ENCODE results near the gene UNC5C.
A peak's percentile ranks its signal among the peaks of the same experiment; 100 is the strongest.

The UNC5C gene

DNA sequence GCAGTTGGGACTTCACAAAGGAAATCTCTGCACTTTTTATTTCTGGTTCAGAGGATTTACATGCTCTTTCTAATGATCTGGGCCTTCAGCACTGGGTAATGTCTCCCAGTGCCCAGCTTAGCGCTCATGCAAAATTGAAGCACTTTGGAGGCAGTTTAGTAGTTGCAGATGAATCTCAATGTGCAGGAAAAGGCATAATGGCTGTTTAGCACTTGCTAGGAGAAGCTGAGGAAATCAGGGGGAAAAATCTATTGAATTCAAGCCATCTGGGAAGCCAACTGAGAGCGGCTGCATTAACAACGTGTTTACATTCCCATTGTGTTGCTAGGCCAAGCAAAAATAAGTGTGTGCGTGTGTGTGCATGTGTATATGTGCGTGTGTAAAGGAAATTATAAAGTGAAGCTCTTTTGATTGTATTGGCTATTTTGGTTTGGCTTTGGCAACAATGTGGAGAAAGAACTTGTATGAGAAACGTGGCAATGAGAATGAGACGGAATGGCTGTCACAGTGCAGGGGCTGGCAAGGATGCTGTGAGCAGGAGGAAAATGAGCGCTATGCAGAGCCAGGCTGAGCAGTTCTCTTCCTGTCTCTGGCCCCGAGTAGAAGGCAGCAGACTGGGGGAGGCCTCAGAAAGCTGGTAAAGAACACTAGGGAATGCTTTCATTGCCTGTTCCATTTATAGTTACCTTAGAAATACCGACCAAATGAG, 231.5 kb downstream of the UNC5C start:
- DNase-seq: no peak
- in situ Hi-C loops (cut with HindIII; ENCODE audit: low pct_ligation_motif_present, low pct_unique_long_range_greater_than_20kb, low sequenced_read_pairs): no loop called here

- in situ Hi-C loops (cut with HindIII; ENCODE audit: low pct_ligation_motif_present, low pct_unique_long_range_greater_than_20kb, low sequenced_read_pairs): no loop called here
- no peak for DNase-seq
These were observed 234.2 kb downstream of the UNC5C start for GRCh38 chr4:95314573-95314972.

DNA sequence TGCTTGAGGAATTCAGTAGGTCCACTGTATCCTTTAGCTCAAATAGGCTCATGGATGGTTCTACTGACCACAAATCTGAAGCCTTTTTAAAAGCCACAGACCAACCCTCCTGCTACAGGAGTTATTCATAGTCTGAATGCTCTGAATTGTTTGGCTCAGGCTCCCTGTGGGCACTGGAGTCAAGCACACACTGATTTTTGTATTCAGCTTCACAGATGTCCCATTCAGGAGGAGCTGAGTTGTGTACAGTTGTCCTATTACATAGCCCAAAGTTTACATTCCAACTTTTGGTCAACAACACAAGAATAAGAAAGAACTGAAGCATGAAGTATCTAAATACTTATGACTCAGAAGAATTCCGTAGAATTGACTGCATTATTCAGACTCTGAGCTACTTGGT, 243.9 kb downstream of the UNC5C start:
- DNase-seq: peak; percentile 20
- in situ Hi-C loops (cut with HindIII; ENCODE audit: low pct_ligation_motif_present, low pct_unique_long_range_greater_than_20kb, low sequenced_read_pairs): no loop called here

DNA sequence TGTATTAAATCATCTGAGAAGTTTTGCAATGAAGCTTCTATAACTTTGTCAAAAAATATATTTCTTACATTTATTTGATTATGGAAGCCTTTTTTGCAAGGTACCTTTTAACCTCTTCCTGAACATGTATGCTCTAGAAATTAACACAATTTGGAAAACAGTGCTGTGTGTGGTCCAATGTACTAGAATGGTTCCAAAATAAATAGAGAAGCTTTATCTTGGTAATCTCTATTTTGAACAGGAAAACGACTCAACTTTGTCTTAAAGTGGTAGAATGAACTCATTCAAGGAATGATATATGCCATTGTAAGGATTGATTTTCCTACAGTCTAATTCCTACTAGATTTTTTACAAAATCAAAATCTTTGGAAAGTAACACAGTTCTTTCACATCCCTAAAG, 248.5 kb downstream of the UNC5C start:
- no peak for DNase-seq
- in situ Hi-C loops (cut with HindIII; ENCODE audit: low pct_ligation_motif_present, low pct_unique_long_range_greater_than_20kb, low sequenced_read_pairs): no loop called here

DNA sequence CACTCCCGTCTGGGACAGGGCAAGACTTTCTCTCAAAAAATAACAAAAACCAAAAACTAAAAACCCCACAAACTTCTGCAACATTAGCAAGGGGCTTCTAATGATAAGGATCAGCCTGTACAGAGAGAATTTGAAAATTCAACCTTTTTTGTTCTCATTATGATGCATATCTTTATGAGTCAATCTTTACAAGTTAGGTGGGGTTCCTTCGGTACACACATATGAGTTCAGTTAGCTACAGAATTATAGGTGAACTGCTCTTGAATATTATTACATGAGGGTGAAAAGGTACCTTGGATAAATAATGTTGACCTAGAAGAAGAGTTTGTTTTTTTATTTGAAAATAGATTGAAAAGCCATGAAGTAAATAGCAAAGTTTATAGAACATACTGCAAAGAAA, 252.7 kb downstream of the UNC5C start:
- no peak for DNase-seq
- in situ Hi-C loops (cut with HindIII; ENCODE audit: low pct_ligation_motif_present, low pct_unique_long_range_greater_than_20kb, low sequenced_read_pairs): no loop called here

DNA sequence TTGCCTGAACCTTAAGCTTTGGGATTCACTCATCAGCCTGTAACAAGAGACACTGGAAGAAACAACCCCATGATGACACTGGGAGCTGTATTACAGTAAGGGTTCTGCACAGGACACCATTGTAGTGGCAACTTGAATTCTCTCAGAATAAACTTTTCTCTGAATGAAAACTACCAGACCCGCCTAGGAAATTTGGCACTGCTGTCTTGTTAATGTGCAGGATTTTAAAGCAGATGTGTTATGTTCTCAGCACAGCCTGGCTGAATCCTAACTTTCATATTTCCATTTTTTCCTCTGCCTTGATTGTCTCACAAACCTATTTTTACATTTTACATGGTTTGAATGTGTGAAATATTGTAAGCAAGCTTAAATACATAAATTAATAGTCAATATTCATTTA, 253.6 kb downstream of the UNC5C start:
- in situ Hi-C loops (cut with HindIII; ENCODE audit: low pct_ligation_motif_present, low pct_unique_long_range_greater_than_20kb, low sequenced_read_pairs): no loop called here

GRCh38 chr4:95294321-95294720, 254.5 kb downstream of the UNC5C start:
- DNase-seq: no peak
- in situ Hi-C loops (cut with HindIII; ENCODE audit: low pct_ligation_motif_present, low pct_unique_long_range_greater_than_20kb, low sequenced_read_pairs): no loop called here

More for the DNA sequence above, 253.6 kb downstream of the UNC5C start:
- no peak for DNase-seq

- in situ Hi-C loops (cut with HindIII; ENCODE audit: low pct_ligation_motif_present, low pct_unique_long_range_greater_than_20kb, low sequenced_read_pairs): no loop called here
These were observed 255.8 kb downstream of the UNC5C start for GRCh38 chr4:95293014-95293413.

DNA sequence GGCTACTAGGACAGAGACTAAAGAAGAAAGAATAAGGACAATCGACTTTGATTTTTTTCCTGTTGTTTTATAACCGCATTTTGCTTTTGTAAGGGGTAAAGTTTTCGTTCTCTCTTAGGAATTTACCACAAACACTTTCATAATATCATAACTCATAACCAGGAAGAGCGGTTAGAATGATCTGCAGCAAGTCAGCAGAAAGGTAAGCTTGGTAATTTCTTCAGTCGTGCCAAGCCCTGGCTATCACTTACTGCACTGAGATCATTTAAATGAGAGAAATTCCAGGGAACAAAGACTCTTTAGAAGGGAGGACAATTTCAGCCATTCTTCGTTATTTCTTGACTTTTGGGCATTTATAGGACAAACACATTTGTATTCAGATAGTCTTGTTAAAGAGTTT, 258.1 kb downstream of the UNC5C start:
- in situ Hi-C loops (cut with HindIII; ENCODE audit: low pct_ligation_motif_present, low pct_unique_long_range_greater_than_20kb, low sequenced_read_pairs): no loop called here
- no peak for DNase-seq

More at GRCh38 chr4:95293014-95293413, 255.8 kb downstream of the UNC5C start:
- no peak for DNase-seq

GRCh38 chr4:95289028-95289634, 259.6 kb downstream of the UNC5C start:
- in situ Hi-C loops (cut with HindIII; ENCODE audit: low pct_ligation_motif_present, low pct_unique_long_range_greater_than_20kb, low sequenced_read_pairs): no loop called here
- no peak for DNase-seq

DNA sequence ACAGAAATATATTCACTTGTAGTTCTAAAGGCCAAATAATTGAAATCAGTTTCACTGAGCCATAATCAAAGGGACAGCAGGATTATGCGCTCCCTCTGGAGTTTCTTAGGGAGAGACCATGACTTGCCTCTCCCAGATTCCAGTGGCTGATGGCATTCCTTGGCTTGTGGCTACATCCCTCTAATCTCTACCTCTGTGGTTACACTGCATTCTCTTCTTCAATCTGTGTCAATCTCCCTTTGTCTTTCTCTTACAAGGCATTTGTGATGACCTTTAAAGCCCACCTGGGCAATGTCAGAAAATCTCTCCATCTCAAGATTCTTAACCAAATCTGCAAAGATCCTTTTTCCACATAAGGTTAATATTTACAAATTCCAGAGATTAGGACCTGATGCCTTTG, 260.2 kb downstream of the UNC5C start:
- in situ Hi-C loops (cut with HindIII; ENCODE audit: low pct_ligation_motif_present, low pct_unique_long_range_greater_than_20kb, low sequenced_read_pairs): no loop called here
- no peak for DNase-seq

DNA sequence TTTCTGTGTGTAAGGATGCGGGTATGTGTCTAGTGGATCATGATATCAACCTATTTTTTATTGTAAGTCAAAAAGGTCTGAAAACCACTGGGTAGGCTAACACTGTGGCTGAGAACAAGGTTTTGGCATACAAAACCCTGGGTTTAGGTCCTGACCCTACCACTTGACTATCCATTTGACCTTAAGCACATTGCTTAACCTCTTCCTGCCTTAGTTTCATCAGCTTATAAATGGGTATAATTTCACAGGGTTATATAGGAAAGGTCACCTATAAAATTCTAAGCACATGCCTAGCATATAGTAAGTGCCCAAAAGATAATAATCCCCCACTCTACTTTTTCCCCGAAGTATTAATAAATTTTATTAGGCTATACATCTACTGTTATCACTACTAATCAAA, 263.0 kb downstream of the UNC5C start:
- in situ Hi-C loops (cut with HindIII; ENCODE audit: low pct_ligation_motif_present, low pct_unique_long_range_greater_than_20kb, low sequenced_read_pairs): no loop called here
- no peak for DNase-seq

DNA sequence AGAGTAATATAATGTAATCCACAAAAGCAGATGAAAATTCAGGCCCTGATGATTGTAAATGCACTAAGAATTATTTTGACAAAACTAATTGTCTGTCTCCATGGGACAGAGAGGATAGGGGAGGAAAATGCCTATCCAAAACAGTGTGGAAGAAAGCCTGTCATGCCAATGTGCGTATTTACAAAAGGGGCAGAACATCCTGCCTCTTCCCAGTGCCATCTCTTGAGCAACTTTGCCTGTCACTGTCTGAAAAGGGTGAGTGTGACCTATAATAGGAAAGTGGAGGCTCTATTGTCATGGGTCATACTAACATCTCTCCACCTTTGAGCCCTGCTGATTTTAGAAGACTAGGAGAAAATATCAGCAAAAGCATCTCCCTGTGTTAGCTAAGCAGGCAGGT, 264.1 kb downstream of the UNC5C start:
- no peak for DNase-seq

DNA sequence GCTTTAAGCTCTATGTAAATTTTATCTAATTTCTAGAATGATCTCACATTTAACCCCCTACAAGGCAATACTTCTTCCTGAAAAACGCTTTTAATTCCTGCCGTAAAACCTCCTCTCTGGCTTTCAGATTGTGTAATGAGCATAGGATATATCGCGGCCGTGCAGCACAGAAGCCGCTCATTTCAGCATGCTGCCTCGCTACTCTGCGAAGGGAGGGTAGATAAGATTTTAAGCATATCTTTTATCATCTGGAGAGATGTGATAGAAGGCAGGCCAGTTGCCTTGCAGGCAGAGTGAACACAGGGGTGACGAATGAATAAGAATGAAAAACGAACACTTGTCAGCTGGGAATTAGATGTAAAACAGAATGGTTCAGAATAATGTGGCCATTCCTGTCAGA, 265.5 kb downstream of the UNC5C start:
- in situ Hi-C loops (cut with HindIII; ENCODE audit: low pct_ligation_motif_present, low pct_unique_long_range_greater_than_20kb, low sequenced_read_pairs): no loop called here
- DNase-seq: no peak

More for the DNA sequence above, 264.1 kb downstream of the UNC5C start:
- in situ Hi-C loops (cut with HindIII; ENCODE audit: low pct_ligation_motif_present, low pct_unique_long_range_greater_than_20kb, low sequenced_read_pairs): no loop called here

DNA sequence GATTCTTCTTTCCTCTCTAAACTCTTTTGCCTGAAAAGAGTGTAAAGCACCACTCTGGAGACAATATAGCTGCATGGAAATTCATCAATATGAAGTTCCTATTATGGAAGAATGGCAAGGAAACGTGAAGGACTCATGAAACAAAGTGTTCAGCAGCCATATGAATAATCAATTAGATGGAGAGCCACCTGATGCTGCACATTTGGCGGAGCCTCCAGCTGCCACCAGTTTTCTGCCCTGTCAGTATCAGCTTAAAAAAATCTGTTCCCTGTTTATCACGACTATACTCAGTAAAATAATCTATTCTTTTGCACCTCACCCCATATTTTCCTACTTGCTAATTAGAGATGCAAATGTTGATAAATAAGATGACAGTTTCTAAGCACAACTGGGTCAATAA, 276.0 kb downstream of the UNC5C start:
- no peak for DNase-seq
- in situ Hi-C loops (cut with HindIII; ENCODE audit: low pct_ligation_motif_present, low pct_unique_long_range_greater_than_20kb, low sequenced_read_pairs): no loop called here

DNA sequence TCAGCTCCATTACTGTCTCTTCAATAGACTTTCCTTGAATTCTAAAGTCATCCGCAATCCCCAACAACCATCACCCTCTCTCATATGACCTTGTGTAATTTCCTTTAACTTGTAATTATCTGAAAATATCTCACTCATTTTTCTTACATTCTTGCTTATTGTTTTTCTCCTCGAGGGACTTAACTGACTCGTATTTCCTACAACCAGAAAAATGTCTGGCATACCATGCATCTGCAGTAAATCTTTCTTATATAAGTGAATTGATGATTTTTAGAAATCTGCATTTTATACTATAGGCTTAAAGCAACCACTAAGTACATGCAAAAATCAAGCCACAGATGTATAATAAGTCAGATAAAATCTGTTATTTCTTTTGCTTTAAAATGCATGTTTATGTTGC, 276.7 kb downstream of the UNC5C start:
- in situ Hi-C loops (cut with HindIII; ENCODE audit: low pct_ligation_motif_present, low pct_unique_long_range_greater_than_20kb, low sequenced_read_pairs): no loop called here
- DNase-seq: no peak

DNA sequence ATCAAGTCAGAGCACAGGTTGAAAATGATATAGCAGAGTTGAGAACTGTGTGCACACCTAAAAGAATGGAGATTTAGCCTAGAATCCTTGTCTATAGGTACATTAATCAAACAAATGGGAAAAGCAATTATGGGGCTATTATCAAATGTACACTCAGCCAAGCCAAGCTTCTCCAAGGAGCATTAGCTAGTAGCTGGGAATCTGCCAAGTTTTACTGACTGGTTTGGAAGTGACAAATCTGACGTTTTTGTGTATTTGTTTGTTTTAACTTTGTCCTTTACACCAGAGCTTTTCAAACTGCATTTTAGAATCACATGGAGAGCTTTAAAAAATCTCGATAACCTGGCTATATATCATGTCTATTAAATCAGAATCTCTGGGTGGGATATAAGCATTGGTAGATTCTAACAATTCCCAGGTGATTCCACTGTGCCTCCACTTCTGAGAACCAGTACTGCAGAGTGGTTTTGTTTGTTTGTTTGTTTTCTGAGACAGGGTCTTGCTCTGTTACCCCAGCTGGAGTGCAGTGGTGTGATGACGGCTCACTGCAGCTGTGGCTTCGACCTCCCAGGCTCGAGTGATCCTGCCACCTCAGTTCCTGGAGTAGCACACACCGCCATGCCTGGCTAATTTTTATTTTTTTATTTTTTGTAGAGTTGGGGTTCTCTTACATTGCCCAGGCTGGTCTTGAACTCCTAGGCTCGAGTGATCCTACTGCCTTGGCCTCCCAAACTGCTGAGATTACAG, 279.8 kb downstream of the UNC5C start:
- in situ Hi-C loops (cut with HindIII; ENCODE audit: low pct_ligation_motif_present, low pct_unique_long_range_greater_than_20kb, low sequenced_read_pairs): no loop called here
- DNase-seq: no peak

DNA sequence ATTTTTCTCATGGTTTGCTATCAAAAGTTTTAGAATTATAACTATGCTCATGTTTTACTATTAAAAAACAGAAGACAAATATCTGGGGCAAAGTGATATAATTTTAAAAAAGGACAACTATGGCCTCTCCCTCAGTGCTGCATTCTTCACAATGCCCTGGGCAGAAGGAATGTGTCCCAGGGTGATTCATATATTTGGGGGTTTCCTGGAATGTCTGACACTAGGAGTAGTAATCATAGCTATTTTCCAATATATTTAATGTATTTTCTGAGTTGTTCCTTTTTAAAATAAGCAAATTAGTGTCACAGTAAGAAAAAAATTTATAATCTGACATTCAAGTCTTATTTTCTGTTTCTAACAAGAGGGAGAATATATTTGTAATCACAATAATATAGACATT, 281.7 kb downstream of the UNC5C start:
- in situ Hi-C loops (cut with HindIII; ENCODE audit: low pct_ligation_motif_present, low pct_unique_long_range_greater_than_20kb, low sequenced_read_pairs): no loop called here
- DNase-seq: peak; percentile 79

- DNase-seq: no peak
- in situ Hi-C loops (cut with HindIII; ENCODE audit: low pct_ligation_motif_present, low pct_unique_long_range_greater_than_20kb, low sequenced_read_pairs): no loop called here
These were observed 282.7 kb downstream of the UNC5C start for GRCh38 chr4:95265814-95266740.

Measured in ACHN (cell line).